ENCODE data around the gene TREH.
A peak's percentile ranks its signal among the peaks of the same experiment; 100 is the strongest.

DNA sequence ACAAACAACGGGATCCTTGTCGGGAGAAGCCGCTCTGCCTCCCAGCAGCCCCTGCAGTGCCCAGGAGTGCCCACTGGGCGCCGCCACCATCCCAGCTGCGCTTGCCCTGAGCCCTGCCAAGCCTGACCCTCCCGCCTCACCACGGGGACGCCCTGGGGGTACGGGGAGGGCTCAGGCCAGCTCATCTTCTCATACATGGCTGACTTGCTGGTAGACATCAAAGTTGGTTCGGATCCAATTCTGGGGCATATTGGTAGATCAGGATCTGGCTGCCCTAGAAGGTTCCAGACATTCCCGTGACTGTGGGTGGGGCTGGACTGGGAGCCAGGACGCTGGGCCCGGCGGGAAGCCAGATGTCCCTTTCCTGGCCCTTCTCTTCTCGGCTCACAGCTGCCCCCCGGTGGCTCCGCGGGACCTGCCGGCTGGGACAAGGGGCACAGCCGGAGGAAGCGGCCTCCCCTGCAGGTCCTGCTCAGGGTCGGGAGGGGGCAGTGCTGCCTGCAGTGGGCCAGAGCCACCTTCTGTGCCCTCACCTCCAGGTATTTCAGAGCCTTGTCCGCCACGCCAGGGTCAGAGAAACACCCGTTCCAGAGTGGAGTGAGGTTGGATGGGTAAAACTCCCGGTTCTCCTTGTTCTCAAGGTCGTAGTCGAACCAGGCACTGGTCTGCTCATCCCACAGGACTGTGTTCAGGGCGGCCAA is 10.6 kb upstream of the TREH start:
- TF ChIP-seq, protein P1, sequence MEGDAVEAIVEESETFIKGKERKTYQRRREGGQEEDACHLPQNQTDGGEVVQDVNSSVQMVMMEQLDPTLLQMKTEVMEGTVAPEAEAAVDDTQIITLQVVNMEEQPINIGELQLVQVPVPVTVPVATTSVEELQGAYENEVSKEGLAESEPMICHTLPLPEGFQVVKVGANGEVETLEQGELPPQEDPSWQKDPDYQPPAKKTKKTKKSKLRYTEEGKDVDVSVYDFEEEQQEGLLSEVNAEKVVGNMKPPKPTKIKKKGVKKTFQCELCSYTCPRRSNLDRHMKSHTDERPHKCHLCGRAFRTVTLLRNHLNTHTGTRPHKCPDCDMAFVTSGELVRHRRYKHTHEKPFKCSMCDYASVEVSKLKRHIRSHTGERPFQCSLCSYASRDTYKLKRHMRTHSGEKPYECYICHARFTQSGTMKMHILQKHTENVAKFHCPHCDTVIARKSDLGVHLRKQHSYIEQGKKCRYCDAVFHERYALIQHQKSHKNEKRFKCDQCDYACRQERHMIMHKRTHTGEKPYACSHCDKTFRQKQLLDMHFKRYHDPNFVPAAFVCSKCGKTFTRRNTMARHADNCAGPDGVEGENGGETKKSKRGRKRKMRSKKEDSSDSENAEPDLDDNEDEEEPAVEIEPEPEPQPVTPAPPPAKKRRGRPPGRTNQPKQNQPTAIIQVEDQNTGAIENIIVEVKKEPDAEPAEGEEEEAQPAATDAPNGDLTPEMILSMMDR (conservative IDR thresholded peaks at IDR 0.05; ENCODE audit: low read depth, low read length): peak; percentile 96
- TF ChIP-seq EZH2 (IDR thresholded peaks at IDR 0.05; ENCODE audit: borderline replicate concordance, low read depth, low read length, poor library complexity, severe bottlenecking): no peak

Measured in A673 (cell line).